PC-9 (cell line): ENCODE data around the gene SPATS2. TPM values are rescaled to one million over a fixed set of nuclear protein-coding genes. Genes with fewer than 3 reads are reported as not detected.

Source experiments
- BruUV-seq: library from RNA; stranded (reverse); fragments of 400-500 nt; replicated peaks from 2 replicates; lab custom pipeline; 2021; lab: Mats Ljungman, UMichigan
- CTCF ChIA-PET: fragments of 300-600 bp; sonication (Branson Sonifier 250); formaldehyde crosslinking; loops from one replicate; lab custom pipeline; 2022; ENCODE audit warnings: antibody characterized with exemption; lab: Charles Lee
- POLR2A ChIA-PET: fragments of 300-600 bp; sonication (Branson Sonifier 250); formaldehyde crosslinking; loops from one replicate; lab custom pipeline; 2022; ENCODE audit warnings: antibody characterized with exemption; ENCODE audit not compliant: unreplicated experiment; lab: Charles Lee
- DNase-seq, 2 experiments: peaks; one replicate each; pipeline versions ENCODE4 v3.0.0 to v3.0.0-alpha.2; 2015 to 2022; ENCODE audit warnings: mixed read lengths in 1 of 2
- H2AFZ ChIP-seq: fragments of 200-600 bp; sonication (generic); 2 replicates; pipeline ENCODE4 v1.8.1; 2017; ENCODE audit warnings: antibody characterized with exemption
- H3F3A ChIP-seq: fragments of 200-600 bp; sonication (generic); 2 replicates; pipeline ENCODE4 v1.8.1; 2017; ENCODE audit warnings: antibody characterized with exemption, mild to moderate bottlenecking, low read depth; ENCODE audit not compliant: insufficient read depth
- H3K27ac ChIP-seq: fragments of 200-600 bp; sonication (generic); 2 replicates; pipeline ENCODE4 v1.6.1; 2016; ENCODE audit warnings: mixed run types
- H3K27me3 ChIP-seq: fragments of 200-600 bp; sonication (generic); 2 replicates; pipeline ENCODE4 v1.6.1; 2016; ENCODE audit warnings: low read depth, mixed run types; ENCODE audit not compliant: insufficient read depth
- H3K36me3 ChIP-seq: fragments of 200-600 bp; sonication (generic); 2 replicates; pipeline ENCODE4 v1.6.1; 2016; ENCODE audit warnings: low read depth, mixed run types
- H3K4me1 ChIP-seq: fragments of 200-600 bp; sonication (generic); replicated peaks from 2 replicates; pipeline ENCODE4 v1.6.1; 2016; ENCODE audit warnings: mixed run types; ENCODE audit not compliant: insufficient read depth
- H3K4me2 ChIP-seq: fragments of 200-600 bp; sonication (generic); 2 replicates; pipeline ENCODE4 v1.6.1; 2017; ENCODE audit warnings: mixed run types
- H3K4me3 ChIP-seq: fragments of 200-600 bp; sonication (generic); 2 replicates; pipeline ENCODE4 v1.6.1; 2016; ENCODE audit warnings: mixed run types
- H3K79me2 ChIP-seq: fragments of 200-600 bp; sonication (generic); 2 replicates; pipeline ENCODE4 v1.6.1; 2017; ENCODE audit warnings: low read depth, mixed run types
- H3K9me2 ChIP-seq: fragments of 200-600 bp; sonication (generic); 2 replicates; pipeline ENCODE4 v1.8.1; 2017; ENCODE audit warnings: mild to moderate bottlenecking; ENCODE audit not compliant: insufficient read depth
- H3K9me3 ChIP-seq: fragments of 200-600 bp; sonication (generic); 2 replicates; pipeline ENCODE4 v1.8.1; 2016; ENCODE audit warnings: low read depth; ENCODE audit not compliant: insufficient read depth
- H4K20me1 ChIP-seq: fragments of 200-600 bp; sonication (generic); 2 replicates; pipeline ENCODE4 v1.8.1; 2017; ENCODE audit not compliant: insufficient read depth
- EZH2 ChIP-seq: fragments of 200-600 bp; sonication (generic); IDR thresholded peaks from 2 replicates; pipeline ENCODE4 v1.8.0; 2017; ENCODE audit warnings: antibody characterized with exemption, low read depth
- intact Hi-C: fragments of 100-400 bp; cut with micrococcal nuclease; formaldehyde crosslinking; loops from one replicate; pipeline ENCODE4 v1.10.0; 2022; ENCODE audit not compliant: unreplicated experiment
- total RNA-seq: library from RNA; stranded (reverse); gene quantifications from 2 replicates; pipeline ENCODE4 v1.2.3, GENCODE V29; 2021
- TF ChIP-seq, protein P1 (sequence below): fragments of 200-600 bp; sonication (generic); conservative IDR thresholded peaks from 2 replicates; pipeline ENCODE4 v1.6.1; 2017; ENCODE audit warnings: mixed run types, antibody characterized with exemption, mild to moderate bottlenecking, moderate library complexity

Gene SPATS2
- total RNA-seq, 1 experiment from 2014 or later, result 65.1 TPM

- Histone ChIP-seq H3K27ac (no peak within 1 kb of the TSS), H4K20me1 (no peaks in the 10 kb centered on the region), H3K4me3 (peak within 1 kb of the TSS; percentile 50), H3K9me2 (no peaks in the 10 kb centered on the region), H3F3A (peaks cover 22% of the 10 kb centered on the region; the same call in 1 of the 2 replicates), H3K36me3 (no peaks in the 10 kb centered on the region), H3K9me3 (no peaks in the 10 kb centered on the region), H3K4me2 (peak within 1 kb of the TSS; percentile 80), H3K79me2 (no peaks in the 10 kb centered on the region), H3K27me3 (peaks cover 18% of the 10 kb centered on the region), H3K4me1 (peaks cover 21% of the 10 kb centered on the region), H2AFZ (peak within 1 kb of the TSS; percentile 27; the same call in 1 of the 2 replicates)
- ChIA-PET POLR2A (no interaction called here), CTCF (interaction anchor here (0.7 kb wide), 1 partner anchor 23 kb away, joined by 3 read pairs; no protein-coding TSS in a partner anchor)
- intact Hi-C loops, result no loop called here
- DNase-seq, result peak; percentile 41 to 71
- BruUV-seq, result no TSS peak
- TF ChIP-seq, protein P1, sequence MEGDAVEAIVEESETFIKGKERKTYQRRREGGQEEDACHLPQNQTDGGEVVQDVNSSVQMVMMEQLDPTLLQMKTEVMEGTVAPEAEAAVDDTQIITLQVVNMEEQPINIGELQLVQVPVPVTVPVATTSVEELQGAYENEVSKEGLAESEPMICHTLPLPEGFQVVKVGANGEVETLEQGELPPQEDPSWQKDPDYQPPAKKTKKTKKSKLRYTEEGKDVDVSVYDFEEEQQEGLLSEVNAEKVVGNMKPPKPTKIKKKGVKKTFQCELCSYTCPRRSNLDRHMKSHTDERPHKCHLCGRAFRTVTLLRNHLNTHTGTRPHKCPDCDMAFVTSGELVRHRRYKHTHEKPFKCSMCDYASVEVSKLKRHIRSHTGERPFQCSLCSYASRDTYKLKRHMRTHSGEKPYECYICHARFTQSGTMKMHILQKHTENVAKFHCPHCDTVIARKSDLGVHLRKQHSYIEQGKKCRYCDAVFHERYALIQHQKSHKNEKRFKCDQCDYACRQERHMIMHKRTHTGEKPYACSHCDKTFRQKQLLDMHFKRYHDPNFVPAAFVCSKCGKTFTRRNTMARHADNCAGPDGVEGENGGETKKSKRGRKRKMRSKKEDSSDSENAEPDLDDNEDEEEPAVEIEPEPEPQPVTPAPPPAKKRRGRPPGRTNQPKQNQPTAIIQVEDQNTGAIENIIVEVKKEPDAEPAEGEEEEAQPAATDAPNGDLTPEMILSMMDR, result no peak
- TF ChIP-seq EZH2, result no peak
Observed at GRCh38 chr12:49538510-49539403, 171.5 kb downstream of the SPATS2 start, which contains the start of gene KCNH3. KCNH3 (plus strand) TSS chr12:49539030; CDS start chr12:49539417, 387 bp downstream.

GRCh38 chr12:49539406-49540228 lies 172.4 kb downstream of the SPATS2 start:
- Histone ChIP-seq H3K79me2 (no peaks in the 10 kb centered on the region), H3K27ac (no peak overlapping the region), H3K4me2 (0 out of 2 replicates have a peak overlapping the region, but pooled peaks have one; percentile 7), H3K9me3 (no peaks in the 10 kb centered on the region), H3F3A (peaks cover 22% of the 10 kb centered on the region; the same call in 1 of the 2 replicates), H3K4me1 (peaks cover 21% of the 10 kb centered on the region), H3K4me3 (no peak overlapping the region), H3K36me3 (no peaks in the 10 kb centered on the region), H3K9me2 (no peaks in the 10 kb centered on the region), H2AFZ (no peak overlapping the region), H3K27me3 (peaks cover 18% of the 10 kb centered on the region), H4K20me1 (no peaks in the 10 kb centered on the region)
- no peak for DNase-seq
- POLR2A ChIA-PET, result interaction anchor here (0.5 kb wide), 1 partner anchor 274 kb away, joined by 25 read pairs; no protein-coding TSS in a partner anchor
- intact Hi-C loops, result no loop called here
- BruUV-seq, result no TSS peak
- TF ChIP-seq EZH2, result no peak
- TF ChIP-seq, protein P1, result no peak
- CTCF ChIA-PET, result no interaction called here
